SK-N-MC (cell line): ENCODE data around the gene CITED4.

Experiments used
- EZH2 ChIP-seq: fragments of 200-600 bp; sonication (generic); IDR thresholded peaks from one replicate; pipeline ENCODE4 v1.6.1; 2017; ENCODE audit warnings: antibody characterized with exemption
- FOXP2 ChIP-seq: optimal IDR thresholded peaks from 2 replicates; pipeline ENCODE3; 2011; ENCODE audit warnings: mild to moderate bottlenecking, moderate library complexity; ENCODE audit not compliant: insufficient read depth; ENCODE audit errors: extremely low read length, control extremely low read depth
- POLR2AphosphoS5 ChIP-seq: IDR thresholded peaks from 2 replicates; pipeline ENCODE4 v1.6.1; 2012; ENCODE audit warnings: mild to moderate bottlenecking, low read depth, low read length, borderline replicate concordance

- TF ChIP-seq FOXP2 (no peak), POLR2AphosphoS5 (no peak), EZH2 (no peak)
These were observed 22.2 kb downstream of the CITED4 start for GRCh38 chr1:40839943-40840335.
